ENCODE measurements around the gene PHLDA3. TPM values are rescaled to one million over a fixed set of nuclear protein-coding genes. Genes with fewer than 3 reads are reported as not detected.
A peak's percentile ranks its signal among the peaks of the same experiment; 100 is the strongest.

PHLDA3 gene
- total and polyA plus RNA-seq, 8 donors: 4.0 to 66.5 (median 25.7) TPM

GRCh38 chr1:201469645-201470074, 672 bp upstream of the PHLDA3 start:
- H3K36me3 ChIP-seq: peaks cover 9 to 14% (median 14%) of the 10 kb centered on the region in 4 donors
- intact Hi-C loops (cut with DNase I; ENCODE audit: low total_unique reads): no loop called here
- no peak for DNase-seq
- TF ChIP-seq POLR2A (IDR thresholded peaks at IDR 0.05) (no peak), CTCF (IDR thresholded peaks at IDR 0.05) (no peak), POLR2AphosphoS5 (IDR thresholded peaks at IDR 0.05) (no peak), EP300 (IDR thresholded peaks at IDR 0.05) (no peak)
- peaks cover 29 to 53% (median 48%) of the 10 kb centered on the region in 4 donors for H3K4me1 ChIP-seq
- peaks cover 0 to 37% (median 10%) of the 10 kb centered on the region in 3 donors for H3K27me3 ChIP-seq
- H3K27ac ChIP-seq: peak overlapping the region; percentile 87 to 94 (median 90)
- no peaks in the 10 kb centered on the region for H3K9me3 ChIP-seq
- H3K4me3 ChIP-seq: peak overlapping the region; percentile 71 to 89 (median 79)
- WGBS, 5 donors: 48 to 55% (median 54%) methylated on average over 13 to 16 of the region's 16 CpGs

GRCh38 chr1:201468501-201468843, 516 bp downstream of the PHLDA3 start:
- WGBS, 5 donors: 3 to 13% (median 4%) methylated on average over 10 to 44 of the region's 44 CpGs
- H3K9me3 ChIP-seq: no peaks in the 10 kb centered on the region
- peaks cover 9 to 22% (median 18%) of the 10 kb centered on the region in 4 donors for H3K36me3 ChIP-seq
- H3K27me3 ChIP-seq: peaks cover 0 to 37% (median 10%) of the 10 kb centered on the region in 3 donors
- DNase-seq: peak; percentile 44 to 79
- peak overlapping the region; percentile 71 to 89 (median 79) for H3K4me3 ChIP-seq
- peaks cover 29 to 59% (median 49%) of the 10 kb centered on the region in 4 donors for H3K4me1 ChIP-seq
- H3K27ac ChIP-seq: peak overlapping the region; percentile 87 to 94 (median 90)
- intact Hi-C loops (cut with DNase I; ENCODE audit: low total_unique reads): no loop called here
- TF ChIP-seq POLR2A (IDR thresholded peaks at IDR 0.05): no peak
- TF ChIP-seq POLR2AphosphoS5 (IDR thresholded peaks at IDR 0.05): no peak
- TF ChIP-seq EP300 (IDR thresholded peaks at IDR 0.05): no peak
- no peak for TF ChIP-seq CTCF (IDR thresholded peaks at IDR 0.05)

- H3K27ac ChIP-seq: peak overlapping the region; percentile 44 to 94 (median 90)
Measured at GRCh38 chr1:201466492-201466891, 2.5 kb downstream of the PHLDA3 start.

GRCh38 chr1:201465698-201466290, 3.2 kb downstream of the PHLDA3 start:
- peaks cover 0 to 32% (median 10%) of the 10 kb centered on the region in 3 donors for H3K27me3 ChIP-seq
- TF ChIP-seq CTCF (IDR thresholded peaks at IDR 0.05) (no peak), POLR2AphosphoS5 (IDR thresholded peaks at IDR 0.05) (no peak), POLR2A (IDR thresholded peaks at IDR 0.05) (no peak), EP300 (IDR thresholded peaks at IDR 0.05) (no peak)
- H3K27ac ChIP-seq: peak overlapping the region in 4 of 5 donors; percentile 88 to 94 (median 90)
- WGBS, 5 donors: 75 to 89% (median 84%) methylated on average over 8 to 9 of the region's 9 CpGs
- no peak for DNase-seq
- intact Hi-C loops (cut with DNase I; ENCODE audit: low total_unique reads): no loop called here
- H3K9me3 ChIP-seq: no peaks in the 10 kb centered on the region
- H3K4me3 ChIP-seq: peak overlapping the region; percentile 71 to 89 (median 79)
- peaks cover 52 to 83% (median 74%) of the 10 kb centered on the region in 4 donors for H3K4me1 ChIP-seq
- H3K36me3 ChIP-seq: peaks cover 9 to 22% (median 18%) of the 10 kb centered on the region in 4 donors

More at GRCh38 chr1:201466492-201466891, 2.5 kb downstream of the PHLDA3 start:
- Histone ChIP-seq H3K4me3 (peak overlapping the region; percentile 71 to 89 (median 79)), H3K27me3 (peaks cover 0 to 37% (median 10%) of the 10 kb centered on the region in 3 donors), H3K36me3 (peaks cover 9 to 22% (median 18%) of the 10 kb centered on the region in 4 donors), H3K4me1 (peaks cover 45 to 76% (median 67%) of the 10 kb centered on the region in 4 donors), H3K9me3 (no peaks in the 10 kb centered on the region)
- 63 to 72% (median 69%) methylated on average over 2 to 3 of the region's 3 CpGs for WGBS, 5 donors
- TF ChIP-seq EP300 (IDR thresholded peaks at IDR 0.05) (no peak), POLR2A (IDR thresholded peaks at IDR 0.05) (no peak), POLR2AphosphoS5 (IDR thresholded peaks at IDR 0.05) (peak in 1 of 3 donors; percentile 27)
- DNase-seq: peak; percentile 54 to 80
- intact Hi-C loops (cut with DNase I; ENCODE audit: low total_unique reads): no loop called here
